ENCODE results near the gene LANCL3.
A peak's percentile ranks its signal among the peaks of the same experiment; 100 is the strongest.
"Not testable (repeated sequence)": the region's sequence is repeated elsewhere in the genome, so short reads cannot be mapped to it uniquely, and the experiment has no call there.

The LANCL3 gene

GRCh38 chrX:37571426-37572107 is at the start of gene LANCL3:
LANCL3 (plus strand) TSS chrX:37571661; CDS start chrX:37571871, 210 bp downstream.
- DNase-seq (ENCODE audit: low spot score), result peak; percentile 3
- in situ Hi-C loops (cut with MboI; ENCODE audit: low sequenced_read_pairs, unreplicated experiment), result not testable (repeated sequence)

- DNase-seq (ENCODE audit: low spot score), result not testable (repeated sequence)
- in situ Hi-C loops (cut with MboI; ENCODE audit: low sequenced_read_pairs, unreplicated experiment), result loop anchor here (25.0 kb wide), 1 partner anchor 314 kb away; the partner anchor contains the start of gene DYNLT3
Observed at GRCh38 chrX:37523673-37524072, 47.8 kb upstream of the LANCL3 start.

GRCh38 chrX:37541991-37542390 is 29.5 kb upstream of the LANCL3 start:
- no peak for DNase-seq (ENCODE audit: low spot score)
- TF ChIP-seq CTCF (IDR thresholded peaks at IDR 0.05; ENCODE audit: borderline replicate concordance, control extremely low read depth, extremely low read depth, insufficient read depth, missing control alignments), result no peak
- in situ Hi-C loops (cut with MboI; ENCODE audit: low sequenced_read_pairs, unreplicated experiment), result no loop called here

GRCh38 chrX:37542791-37543190 is 28.7 kb upstream of the LANCL3 start:
- no peak for TF ChIP-seq CTCF (IDR thresholded peaks at IDR 0.05; ENCODE audit: borderline replicate concordance, control extremely low read depth, extremely low read depth, insufficient read depth, missing control alignments)
- no peak for DNase-seq (ENCODE audit: low spot score)
- in situ Hi-C loops (cut with MboI; ENCODE audit: low sequenced_read_pairs, unreplicated experiment), result no loop called here

- no peak for DNase-seq (ENCODE audit: low spot score)
- TF ChIP-seq CTCF (IDR thresholded peaks at IDR 0.05; ENCODE audit: borderline replicate concordance, control extremely low read depth, extremely low read depth, insufficient read depth, missing control alignments), result no peak
- in situ Hi-C loops (cut with MboI; ENCODE audit: low sequenced_read_pairs, unreplicated experiment), result no loop called here
Observed at GRCh38 chrX:37543324-37543723, 28.1 kb upstream of the LANCL3 start.

GRCh38 chrX:37544531-37544930 is 26.9 kb upstream of the LANCL3 start:
- DNase-seq (ENCODE audit: low spot score); in situ Hi-C loops (cut with MboI; ENCODE audit: low sequenced_read_pairs, unreplicated experiment): not testable (repeated sequence)

GRCh38 chrX:37545066-37545465 is 26.4 kb upstream of the LANCL3 start:
- in situ Hi-C loops (cut with MboI; ENCODE audit: low sequenced_read_pairs, unreplicated experiment), result no loop called here
- no peak for DNase-seq (ENCODE audit: low spot score)
- TF ChIP-seq CTCF (IDR thresholded peaks at IDR 0.05; ENCODE audit: borderline replicate concordance, control extremely low read depth, extremely low read depth, insufficient read depth, missing control alignments), result no peak

- DNase-seq (ENCODE audit: low spot score); in situ Hi-C loops (cut with MboI; ENCODE audit: low sequenced_read_pairs, unreplicated experiment): not testable (repeated sequence)
Observed at GRCh38 chrX:37549619-37550018, 21.8 kb upstream of the LANCL3 start.

GRCh38 chrX:37553476-37553875 is 18.0 kb upstream of the LANCL3 start:
- TF ChIP-seq CTCF (IDR thresholded peaks at IDR 0.05; ENCODE audit: borderline replicate concordance, control extremely low read depth, extremely low read depth, insufficient read depth, missing control alignments), result no peak
- in situ Hi-C loops (cut with MboI; ENCODE audit: low sequenced_read_pairs, unreplicated experiment), result no loop called here
- no peak for DNase-seq (ENCODE audit: low spot score)

- in situ Hi-C loops (cut with MboI; ENCODE audit: low sequenced_read_pairs, unreplicated experiment); DNase-seq (ENCODE audit: low spot score): not testable (repeated sequence)
Observed at GRCh38 chrX:37565254-37565653, 6.2 kb upstream of the LANCL3 start.

- in situ Hi-C loops (cut with MboI; ENCODE audit: low sequenced_read_pairs, unreplicated experiment); DNase-seq (ENCODE audit: low spot score): not testable (repeated sequence)
Observed at GRCh38 chrX:37570349-37570748, 1.1 kb upstream of the LANCL3 start.

Data from GM13976 (cell line).